HG03025 (cell line): ENCODE data around the gene NXN.
"Not testable (repeated sequence)": the region's sequence is repeated elsewhere in the genome, so short reads cannot be mapped to it uniquely, and the experiment has no call there.

ENCODE experiments used
- ATAC-seq: cut with Tn5 transposase; IDR thresholded peaks from one replicate; pipeline ENCODE4 v1.9.1; 2021; ENCODE audit warnings: mild to moderate bottlenecking, moderate library complexity; ENCODE audit not compliant: unreplicated experiment, low FRiP score

Gene NXN

DNA sequence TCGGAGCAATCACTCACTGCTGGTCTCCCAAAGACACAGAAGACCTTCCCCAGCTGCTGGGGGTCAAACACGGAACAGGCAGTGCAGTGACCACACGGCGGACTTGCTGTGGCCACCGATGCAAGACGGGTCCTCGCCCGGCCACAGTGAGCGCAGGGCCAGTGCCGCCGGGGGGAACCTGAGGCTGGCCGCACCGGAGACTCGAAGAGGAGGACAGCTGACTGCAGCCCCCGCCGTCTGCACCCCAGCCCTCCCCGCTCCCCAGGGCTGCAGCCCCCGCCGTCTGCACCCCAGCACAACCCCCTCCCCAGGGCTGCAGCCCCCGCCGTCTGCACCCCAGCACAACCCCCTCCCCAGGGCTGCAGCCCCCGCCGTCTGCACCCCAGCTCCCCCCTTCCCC is 173.7 kb downstream of the NXN start:
- ATAC-seq: not testable (repeated sequence)

DNA sequence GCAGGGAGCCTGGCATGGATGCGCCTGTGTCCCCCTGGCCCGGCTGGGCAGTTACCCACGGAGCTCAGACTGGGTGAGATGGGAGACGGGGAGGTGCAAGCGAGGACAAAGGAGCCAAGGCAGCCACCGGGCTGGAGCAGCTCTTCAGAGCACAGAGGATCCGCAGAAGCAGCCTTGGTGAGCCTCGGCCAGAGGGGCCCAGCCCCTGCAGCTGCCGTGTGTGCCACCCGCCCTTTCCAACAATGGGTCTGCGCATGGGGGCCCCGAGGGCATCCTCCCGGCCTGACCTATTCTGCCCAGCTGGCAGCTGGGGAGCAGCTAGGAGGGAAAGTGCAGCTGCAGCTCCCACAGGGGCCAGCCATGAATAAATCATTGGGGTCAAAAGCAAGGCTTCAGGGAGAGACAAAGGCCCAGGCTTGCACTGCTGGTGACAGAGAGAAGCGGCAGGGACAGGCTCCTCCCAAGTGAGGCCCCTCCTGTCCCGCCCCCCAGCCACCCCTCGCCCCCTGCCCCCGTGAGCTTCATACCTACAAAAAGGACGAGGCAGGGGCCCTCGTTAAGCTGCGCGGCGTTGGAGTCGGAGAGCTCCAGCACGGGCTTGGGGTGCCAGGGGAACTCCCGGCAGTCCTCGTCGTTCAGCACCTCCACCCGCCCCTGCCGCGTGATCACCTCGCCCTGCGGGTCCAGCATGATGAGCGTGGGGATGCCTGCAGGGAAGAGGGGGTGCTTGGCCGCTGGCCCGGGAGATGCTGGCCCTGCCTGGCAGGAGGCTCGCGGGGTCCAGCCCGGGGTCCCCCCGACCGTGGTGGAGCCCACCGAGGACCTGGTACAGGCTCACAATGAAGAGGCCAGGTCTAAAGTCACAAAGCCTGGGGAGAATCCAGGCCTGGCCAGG is 174.8 kb downstream of the NXN start:
- no peak for ATAC-seq

DNA sequence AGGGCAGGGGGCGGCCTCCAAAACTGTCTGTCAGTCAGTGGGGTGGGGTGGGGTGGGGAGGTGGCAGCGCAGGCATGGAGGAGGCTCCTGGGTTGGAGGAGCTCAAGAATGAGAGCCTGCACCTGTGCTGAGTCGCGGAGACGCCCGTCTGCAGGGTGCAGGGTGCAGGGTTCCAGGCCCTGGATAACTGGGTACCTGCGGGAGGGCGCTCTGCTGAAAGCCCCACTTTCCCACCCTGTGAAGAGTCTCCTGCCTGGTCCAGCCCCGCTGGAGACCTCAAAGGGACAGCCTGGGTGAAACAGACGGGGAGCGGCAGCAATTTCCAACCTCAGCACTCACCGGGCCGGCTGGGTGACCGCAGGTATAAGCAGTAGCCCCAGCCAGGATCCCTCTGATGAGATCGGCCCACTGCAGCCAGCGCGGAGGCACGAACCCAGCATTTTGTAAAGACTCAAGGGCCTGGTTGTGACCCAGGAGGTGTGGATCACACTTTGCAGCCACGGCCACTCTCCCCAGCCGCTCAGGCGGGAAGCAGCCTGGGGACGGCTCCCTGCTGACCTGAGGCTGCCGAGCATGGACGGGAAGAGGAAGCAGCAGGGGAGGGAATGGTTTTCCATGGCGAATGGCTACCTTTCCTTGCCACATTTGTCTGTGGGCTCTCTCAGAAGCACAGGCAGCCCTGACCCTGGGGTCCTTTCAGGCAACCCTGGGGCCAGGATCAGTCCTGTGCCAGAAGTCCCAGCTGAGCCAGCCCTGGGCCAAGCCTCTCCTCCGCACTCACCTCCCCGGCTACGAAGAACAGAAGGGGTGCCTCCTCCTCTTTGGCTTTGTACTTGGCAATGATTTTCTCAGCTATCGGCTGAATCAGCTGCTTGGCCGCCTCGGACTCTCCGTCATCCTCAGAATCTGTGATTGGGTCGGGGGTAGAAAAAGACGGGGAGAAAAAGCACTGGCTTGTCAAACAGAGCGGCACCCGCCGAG is 176.4 kb downstream of the NXN start:
- ATAC-seq: no peak

DNA sequence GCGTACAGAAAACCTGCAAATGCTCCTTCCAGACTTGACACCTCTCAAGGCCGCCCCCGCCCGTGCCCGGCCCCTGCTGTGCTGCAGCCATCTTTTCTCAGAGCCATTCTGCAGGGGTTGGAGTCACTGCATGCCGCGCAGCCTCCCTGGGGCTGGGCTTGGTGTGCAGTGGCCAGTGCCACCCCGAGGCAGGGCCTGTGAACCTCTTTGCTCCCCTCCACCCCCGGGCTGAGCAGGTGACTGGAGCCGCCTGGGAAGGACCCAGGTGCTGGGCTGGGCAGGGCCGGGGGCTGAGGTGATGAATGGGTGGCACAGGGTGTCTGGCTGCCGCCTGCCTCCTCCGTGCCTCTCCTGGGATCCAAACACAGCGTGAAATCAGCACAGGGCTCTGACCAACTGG is 177.1 kb downstream of the NXN start:
- ATAC-seq: no peak

DNA sequence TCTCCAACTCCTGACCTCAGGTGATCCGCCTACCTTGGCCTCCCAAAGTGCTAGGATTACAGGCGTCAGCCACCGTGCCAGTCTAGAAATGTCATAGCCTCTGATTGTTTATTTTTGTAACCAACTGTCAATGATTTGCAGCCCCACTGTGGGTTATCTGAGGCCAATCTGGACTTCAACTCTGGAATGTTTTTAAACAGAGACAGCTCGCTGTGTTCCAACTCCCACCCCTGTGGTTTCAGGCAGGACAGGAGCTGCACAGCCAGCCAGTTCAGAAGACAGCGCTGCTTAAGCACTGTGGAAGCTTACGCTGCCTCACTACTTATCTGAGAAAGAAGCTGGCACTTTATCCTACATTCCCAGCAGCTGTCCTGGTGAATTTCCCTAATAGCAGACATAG is 177.9 kb downstream of the NXN start:
- ATAC-seq: no peak

DNA sequence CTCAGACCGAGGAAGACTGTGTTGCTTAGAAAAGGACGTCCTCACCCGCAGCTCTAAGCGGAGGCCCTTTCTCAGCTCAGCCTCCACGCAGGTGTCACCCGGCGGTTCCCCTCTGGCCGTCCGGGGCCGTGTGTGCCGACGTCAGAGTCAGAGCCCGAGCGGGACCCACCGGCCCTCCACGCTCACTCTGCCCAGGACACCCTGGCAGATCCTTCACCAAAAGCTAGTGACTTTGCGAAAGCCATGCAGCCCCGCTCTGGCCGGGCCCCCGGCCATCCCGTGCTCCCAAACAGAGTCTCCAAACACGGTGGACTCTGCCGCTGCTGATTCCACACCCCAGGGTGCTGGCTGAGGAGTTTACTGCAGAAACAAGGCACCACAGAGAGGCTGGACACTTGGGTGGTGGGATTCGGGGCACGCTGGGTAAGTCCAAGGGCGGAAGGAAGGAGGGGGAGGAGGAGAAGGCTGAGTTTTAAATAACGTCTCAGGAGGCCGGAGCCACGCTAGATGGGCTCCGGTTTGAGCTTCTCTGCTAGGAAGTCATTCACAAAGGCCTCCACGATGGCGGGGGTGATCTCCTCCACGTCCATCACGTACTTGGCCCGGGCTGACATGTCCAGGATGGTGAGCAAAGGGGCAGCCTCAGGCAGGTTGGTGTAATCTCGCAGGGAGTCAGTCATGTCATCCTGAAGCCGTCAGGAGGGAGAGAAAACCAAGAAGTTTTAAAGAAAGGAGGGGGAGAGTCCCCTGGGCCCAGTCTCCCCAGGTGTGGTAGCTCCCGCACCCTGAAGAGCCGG is 178.9 kb downstream of the NXN start:
- no peak for ATAC-seq

DNA sequence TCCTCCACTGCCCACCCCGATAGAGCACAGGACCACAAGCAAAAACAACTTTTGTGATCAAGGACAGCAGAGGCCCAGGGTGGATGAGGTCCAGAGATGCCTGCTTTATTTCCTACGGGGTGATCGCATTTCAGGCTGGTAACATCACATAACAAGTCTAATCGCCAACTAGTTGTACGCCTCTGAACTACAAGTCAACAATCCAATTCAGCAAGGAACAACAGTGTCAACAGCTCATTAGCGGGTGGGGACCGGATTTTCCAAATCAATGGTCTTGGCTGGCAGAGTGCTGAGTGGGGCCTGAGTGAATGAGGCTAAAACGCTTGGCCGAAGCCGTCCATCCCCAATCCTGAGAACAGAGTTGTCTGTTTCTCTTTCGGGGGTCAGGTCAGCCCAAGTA is 180.3 kb downstream of the NXN start:
- no peak for ATAC-seq

DNA sequence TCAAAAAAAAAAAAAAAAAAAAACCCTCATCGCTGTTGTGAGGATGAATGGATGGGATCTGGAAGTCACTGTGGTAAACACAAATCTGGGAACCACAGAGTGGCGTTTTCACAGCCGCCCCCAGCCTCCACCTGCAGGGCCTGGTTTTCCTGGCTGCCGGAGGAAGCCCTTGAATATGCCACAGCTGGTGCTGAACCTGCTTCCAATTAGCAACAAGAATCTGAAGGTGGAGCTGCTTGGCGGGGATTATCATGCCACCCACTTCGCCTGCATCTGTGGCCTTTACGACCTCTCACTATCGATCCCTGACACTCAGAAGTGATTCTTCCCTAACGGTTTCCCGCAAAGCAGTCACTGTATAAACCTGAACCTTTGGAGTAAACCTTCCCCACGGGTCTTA is 181.3 kb downstream of the NXN start:
- no peak for ATAC-seq

DNA sequence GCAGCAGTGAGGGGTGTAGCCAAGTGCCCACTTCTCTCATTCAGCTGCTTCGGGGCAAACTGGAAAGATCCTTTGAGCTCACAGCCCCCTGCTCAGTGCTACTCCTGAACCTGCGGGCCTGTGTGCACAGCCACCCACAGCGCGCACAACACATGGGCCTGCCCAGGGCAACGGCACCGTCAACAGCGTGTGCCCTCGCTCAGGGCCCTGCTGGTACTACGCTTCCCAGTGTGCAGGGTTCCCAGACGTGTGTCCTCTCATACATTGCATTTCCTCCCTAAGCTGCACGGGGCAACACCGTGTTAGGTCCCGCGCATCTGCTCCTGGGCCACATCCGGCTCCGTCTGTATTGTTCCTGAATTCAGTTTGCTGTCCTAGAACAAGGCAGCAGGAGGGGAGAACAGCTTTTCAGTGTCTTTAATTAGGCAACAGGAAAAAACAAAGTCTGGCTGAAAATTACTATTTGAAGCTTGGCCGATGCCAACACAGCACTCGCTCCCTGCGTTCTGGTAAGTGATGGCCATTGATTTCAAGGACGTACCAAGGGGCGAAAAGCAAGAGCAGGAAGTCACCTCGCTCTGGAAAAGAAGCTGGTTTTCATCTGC is 182.2 kb downstream of the NXN start:
- ATAC-seq: no peak

DNA sequence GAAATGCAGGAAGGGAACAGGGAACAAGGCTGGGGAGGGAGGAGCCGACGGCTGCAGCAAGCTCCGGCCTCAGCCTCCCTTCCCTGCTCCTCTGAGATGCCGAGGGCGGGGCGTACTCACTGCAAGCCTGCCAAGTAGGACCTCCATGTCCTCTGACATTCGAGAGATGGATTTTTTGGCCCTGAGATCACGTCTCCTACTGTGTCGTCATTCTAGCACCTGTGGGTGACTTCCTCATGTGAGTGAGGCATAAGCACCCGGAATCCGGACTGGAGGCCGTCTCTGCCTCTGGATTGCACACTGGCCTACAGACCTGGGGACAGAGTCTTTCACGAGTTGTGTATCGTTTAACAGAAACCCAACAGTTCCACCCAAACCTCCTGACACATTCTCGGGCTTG is 183.0 kb downstream of the NXN start:
- no peak for ATAC-seq

DNA sequence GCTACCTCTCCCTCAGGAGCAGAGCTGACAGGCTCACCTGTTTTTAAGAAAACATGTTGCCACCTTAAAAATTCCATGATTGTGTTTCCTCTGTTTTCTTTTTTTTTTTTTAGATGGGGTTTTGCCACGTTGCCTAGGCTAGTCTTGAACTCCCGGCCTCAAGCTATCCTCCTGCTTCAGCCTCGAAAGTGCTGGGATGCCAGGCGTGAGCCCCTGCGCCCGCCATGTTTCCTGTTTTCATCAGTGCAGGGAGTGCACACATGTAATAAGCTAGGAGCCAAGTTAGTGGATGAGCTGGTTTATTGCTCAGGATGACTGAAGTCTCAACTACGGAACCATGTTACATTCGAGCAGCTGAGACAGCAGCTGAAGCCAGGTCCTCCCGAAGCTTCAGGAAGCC is 183.9 kb downstream of the NXN start:
- no peak for ATAC-seq

DNA sequence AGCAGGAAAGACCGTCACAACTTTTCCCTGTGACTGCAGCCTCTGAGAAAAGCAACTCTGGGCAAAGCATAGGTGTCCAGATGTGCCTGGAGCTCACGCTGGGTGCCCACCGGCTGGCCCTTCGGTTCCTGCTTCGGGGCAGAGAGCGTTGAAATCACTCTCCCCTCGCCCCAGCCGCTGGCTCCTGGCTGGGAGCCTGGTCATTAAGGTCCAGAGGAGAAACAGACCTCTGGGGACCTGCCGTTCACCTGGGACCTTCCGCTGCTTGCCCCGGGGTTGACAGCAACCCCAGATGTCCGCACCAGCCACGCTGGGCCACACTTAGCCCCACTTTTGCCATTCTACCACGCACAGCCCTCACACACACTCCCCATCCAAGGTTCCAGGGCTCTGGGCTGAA is 184.3 kb downstream of the NXN start:
- no peak for ATAC-seq

DNA sequence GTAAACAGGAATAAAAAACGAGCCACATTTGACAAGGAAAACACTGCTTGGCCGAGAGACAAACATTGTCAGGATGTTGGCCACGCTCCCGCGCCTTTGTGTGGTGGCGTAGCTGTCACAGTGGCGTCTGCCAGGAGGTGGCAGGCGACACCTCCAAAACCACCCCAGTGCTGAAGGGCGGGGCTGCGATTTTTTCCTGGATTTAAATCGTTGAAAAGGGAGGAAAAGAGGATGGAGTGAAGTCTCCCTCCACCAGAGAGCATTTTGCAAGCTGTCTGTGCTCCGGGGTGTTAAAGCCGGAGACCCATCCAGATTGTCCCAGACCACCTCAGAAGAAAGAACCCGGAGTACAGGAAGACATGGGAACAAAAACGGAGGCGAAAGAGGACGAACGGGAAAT is 184.7 kb downstream of the NXN start:
- ATAC-seq: no peak

DNA sequence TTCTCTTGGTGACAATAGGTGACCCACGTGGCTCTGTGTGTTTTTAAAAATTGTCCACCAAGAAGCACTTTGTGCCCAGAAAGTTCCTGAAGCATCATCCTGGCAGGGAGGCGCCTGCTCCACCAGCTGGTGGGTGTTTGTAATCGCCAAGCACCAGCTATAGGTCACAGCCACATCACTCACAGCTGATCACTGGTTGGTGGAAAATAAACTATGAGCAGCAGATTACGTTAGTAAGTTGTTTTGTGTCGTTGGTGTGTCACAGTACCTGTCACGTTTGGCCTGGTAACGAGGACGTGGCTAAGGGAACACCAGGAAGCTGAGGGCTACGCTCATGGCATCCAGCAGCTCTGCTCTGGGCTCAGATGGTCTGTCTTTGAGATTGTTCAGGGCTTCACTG is 187.3 kb downstream of the NXN start:
- ATAC-seq: no peak

DNA sequence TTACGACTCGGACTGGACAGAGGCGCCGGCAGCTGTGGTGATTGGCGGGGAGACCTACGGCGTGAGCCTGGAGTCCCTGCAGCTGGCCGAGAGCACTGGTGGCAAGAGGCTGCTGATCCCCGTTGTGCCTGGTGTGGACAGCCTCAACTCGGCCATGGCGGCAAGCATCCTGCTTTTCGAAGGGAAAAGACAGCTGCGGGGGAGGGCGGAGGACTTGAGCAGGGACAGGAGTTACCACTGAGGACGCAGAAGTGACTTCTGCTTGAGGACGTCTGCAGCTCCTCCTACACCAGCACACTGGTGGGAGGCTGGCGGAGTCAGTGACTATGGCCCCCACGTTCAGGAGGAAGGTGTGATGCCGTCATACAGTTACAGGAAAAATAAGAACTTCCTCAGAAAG is 187.7 kb downstream of the NXN start:
- no peak for ATAC-seq

DNA sequence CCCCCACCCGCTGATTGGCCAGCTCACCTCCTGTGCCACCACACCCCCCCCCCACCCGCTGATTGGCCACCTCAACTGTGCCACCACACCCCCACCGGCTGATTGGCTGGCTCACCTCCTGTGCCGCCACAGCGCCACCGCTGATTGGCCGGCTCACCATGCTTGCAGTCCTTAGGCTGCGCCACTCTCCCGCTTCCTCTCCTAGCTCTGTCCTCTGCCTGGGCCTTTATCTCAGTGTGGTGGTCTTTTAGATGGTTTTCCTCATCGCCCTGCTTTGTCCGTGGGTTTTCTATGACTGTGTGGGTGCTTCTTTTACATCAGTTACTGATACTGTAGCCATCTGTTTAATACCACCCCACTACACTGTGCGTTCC is 188.7 kb downstream of the NXN start:
- ATAC-seq: not testable (repeated sequence)

DNA sequence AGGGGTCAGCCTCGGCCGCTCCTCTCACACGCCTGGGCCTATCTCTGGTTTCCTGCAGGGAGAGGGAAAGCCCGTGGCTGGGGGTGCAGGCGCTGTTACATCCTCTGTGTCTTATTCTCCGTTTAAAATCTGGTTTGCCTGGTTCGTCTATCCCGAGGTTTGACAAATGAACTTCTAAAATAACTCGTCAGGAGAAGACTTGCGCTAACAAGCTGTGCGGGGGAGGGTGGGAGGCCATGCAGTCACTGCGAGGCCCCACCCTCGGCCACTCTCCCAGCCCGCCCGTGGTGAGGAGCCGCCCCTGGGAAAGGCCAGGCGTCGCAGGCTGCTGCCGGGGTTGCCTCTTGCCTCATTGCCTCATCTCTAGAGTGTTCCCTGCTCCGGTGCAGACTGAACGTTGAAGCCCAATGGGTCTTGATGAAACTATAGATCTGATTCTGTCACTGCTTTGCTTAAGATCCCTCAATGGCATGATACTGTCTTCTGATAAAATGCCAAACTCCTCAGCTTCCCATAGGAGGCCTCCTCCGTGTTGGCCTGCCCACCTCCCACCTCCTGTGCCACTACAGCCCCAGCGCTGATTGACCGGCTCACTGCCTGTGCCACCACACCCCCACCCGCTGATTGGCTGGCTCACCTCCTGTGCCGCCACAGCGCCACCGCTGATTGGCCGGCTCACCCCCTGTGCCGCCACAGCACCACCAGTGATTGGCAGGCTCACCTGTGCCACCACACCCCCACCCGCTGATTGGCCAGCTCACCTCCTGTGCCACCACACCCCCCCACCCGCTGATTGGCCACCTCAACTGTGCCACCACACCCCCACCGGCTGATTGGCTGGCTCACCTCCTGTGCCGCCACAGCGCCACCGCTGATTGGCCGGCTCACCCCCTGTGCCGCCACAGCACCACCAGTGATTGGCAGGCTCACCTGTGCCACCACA is 189.4 kb downstream of the NXN start:
- ATAC-seq: not testable (repeated sequence)

DNA sequence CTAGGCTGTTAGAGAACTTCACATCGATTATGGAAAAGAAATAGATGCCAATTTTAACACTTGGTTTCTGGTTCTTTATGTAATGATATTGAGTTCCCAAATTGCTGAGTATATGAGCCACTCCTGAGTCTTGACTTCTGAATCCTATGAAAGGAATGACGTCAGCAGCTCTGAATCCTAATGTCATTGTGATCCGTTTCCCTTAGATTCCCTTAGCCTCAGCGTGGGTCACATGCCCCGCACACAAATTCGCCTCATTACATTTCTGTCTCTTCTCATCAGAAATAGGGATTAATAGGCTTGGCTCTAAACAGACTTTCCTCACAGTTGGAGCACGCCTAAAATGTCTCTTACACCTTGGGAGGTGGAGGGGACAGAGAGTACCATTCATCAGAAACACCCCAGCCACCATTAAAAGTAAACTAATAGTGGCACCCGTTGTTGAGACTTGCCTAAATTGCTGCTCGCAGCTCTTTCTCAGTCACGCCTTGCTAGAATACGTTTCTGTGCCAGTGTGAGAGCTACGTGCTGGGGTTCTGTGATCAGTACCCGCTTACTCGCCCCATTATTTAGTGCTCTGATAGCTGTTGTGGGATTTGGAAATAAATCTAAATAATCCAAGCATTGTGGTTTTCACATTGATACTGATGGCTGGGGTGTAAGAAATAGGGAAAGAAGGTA is 190.3 kb downstream of the NXN start:
- no peak for ATAC-seq

DNA sequence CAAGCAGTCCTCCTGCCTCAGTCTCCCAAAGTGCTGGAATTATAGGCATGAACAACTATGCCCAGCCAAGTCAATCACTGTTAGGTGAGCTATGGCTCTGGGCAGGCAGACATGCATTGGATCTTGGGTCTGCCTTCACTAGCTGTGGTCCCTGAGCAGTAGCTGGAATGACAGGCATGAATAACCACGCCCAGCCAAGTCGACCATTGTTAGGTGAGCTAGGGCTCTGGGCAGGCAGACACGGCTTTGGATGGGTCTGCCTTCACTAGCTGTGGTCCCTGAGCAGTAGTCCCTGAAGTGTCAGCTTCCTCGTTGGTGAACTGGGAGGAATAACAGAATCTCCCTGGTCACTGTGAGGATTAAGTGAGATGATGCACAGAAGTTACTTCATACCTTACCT is 191.0 kb downstream of the NXN start:
- ATAC-seq: no peak
